Suppressor macrophage treated with lipopolysaccharide for 1 hour (primary cell): ENCODE measurements around the gene SLC19A1.

ENCODE experiments used
- DNase-seq, 3 donors: peaks; one replicate each; pipeline ENCODE4 v3.0.0-alpha.2; 2020 to 2022

The SLC19A1 gene

DNA sequence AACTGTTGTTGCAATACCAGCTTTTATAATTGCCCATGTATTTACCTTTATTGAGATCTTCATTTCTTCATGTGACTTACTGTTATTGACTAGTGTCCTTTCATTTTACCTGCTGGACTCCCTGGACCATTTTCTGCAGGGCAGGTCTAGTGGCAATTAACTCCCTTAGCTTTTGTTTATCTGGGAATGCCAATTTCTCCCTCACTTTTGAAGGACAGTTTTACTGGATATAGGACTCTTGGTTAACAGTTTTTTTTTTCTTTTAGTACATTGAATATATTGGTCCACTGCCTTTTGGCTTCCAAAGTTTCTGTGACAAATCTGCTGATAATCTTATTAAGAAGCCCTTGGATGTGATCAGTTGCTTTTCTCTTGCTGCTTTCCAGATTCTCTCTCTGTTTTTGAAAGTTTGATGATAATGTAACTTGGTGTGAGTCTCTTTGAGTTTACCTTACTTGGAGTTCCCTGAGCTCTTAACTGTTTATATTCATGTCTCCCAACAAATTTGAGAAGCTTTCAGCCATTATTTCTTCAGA, 80.4 kb downstream of the SLC19A1 start:
- no peak for DNase-seq

DNA sequence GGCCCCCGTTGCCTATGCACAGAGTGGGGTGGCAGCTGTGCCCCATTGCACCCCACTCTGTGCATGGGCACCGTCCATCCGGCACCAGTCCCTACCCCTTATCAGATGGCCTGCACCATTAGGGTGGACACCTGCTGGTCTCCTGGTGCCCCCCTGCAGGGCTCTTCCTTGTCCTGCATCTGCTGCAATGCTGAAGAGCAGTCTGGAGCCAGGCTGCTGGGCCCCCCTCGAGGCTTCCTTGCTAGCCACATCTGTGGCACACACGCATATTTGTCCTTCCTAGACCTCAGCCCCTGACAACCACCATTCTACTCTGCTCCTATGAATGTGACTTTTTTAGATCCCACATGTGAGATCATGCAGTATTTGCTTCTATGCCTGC, 80.9 kb downstream of the SLC19A1 start:
- DNase-seq, result no peak

- DNase-seq, result no peak
Measured at GRCh38 chr21:45460611-45461368, 81.5 kb downstream of the SLC19A1 start.

DNA sequence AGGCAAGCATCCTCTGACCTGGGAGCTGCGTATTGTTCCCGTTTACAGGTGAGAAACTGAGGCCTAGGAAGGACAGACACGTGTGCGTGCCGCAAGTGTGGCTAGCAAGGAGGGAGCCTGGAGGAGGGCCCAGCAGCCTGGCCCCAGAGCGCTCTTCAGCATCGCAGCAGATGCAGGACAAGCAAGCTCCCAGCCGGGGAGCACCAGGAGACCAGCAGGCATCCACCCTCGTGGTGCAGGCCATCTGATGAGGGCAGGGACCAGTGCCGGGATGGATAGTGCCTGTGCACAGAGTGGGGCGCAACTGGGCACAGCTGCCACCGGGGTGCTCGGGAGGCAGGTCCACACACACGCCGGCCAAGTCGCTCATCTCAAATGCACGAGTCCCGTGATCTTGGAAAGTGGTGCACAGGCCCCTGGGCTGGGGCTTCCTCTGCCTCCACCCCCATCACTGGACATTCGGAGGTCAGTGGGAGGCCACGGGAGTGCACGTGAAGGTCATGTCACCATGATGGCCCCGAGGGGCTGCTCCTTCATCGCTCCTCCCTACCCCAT, 82.2 kb downstream of the SLC19A1 start:
- DNase-seq, result no peak

- no peak for DNase-seq
Measured at GRCh38 chr21:45459171-45460010, 82.8 kb downstream of the SLC19A1 start.

GRCh38 chr21:45458281-45459170, 83.7 kb downstream of the SLC19A1 start:
- DNase-seq, result no peak

- DNase-seq, result no peak
Measured at GRCh38 chr21:45457832-45458172, 84.4 kb downstream of the SLC19A1 start.

GRCh38 chr21:45457161-45457831, 84.9 kb downstream of the SLC19A1 start:
- DNase-seq, result no peak

DNA sequence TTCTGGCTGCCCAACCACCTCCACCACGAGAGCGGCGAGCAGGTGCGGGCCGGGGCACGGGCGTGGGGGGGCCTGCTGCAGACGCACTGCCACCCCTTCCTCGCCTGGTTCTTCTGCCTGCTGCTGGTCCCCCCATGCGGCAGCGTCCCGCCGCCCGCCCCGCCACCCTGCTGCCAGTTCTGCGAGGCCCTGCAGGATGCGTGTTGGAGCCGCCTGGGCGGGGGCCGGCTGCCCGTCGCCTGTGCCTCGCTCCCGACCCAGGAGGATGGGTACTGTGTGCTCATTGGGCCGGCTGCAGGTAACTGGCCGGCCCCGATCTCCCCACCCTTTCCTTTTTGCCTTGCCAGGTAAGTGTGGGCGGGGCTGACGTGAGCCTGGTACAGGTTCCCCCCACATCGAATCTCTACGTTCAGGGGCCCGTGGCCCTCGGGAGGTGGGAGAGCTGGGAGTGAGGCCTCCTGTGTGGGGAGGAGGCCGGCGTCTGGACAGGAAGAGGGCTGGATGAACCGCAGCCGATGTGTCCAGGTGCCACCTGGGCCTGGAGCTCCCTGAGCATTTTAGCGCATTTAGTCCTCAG, 85.6 kb downstream of the SLC19A1 start:
- DNase-seq, result no peak

GRCh38 chr21:45455674-45456583, 86.3 kb downstream of the SLC19A1 start:
- no peak for DNase-seq

DNA sequence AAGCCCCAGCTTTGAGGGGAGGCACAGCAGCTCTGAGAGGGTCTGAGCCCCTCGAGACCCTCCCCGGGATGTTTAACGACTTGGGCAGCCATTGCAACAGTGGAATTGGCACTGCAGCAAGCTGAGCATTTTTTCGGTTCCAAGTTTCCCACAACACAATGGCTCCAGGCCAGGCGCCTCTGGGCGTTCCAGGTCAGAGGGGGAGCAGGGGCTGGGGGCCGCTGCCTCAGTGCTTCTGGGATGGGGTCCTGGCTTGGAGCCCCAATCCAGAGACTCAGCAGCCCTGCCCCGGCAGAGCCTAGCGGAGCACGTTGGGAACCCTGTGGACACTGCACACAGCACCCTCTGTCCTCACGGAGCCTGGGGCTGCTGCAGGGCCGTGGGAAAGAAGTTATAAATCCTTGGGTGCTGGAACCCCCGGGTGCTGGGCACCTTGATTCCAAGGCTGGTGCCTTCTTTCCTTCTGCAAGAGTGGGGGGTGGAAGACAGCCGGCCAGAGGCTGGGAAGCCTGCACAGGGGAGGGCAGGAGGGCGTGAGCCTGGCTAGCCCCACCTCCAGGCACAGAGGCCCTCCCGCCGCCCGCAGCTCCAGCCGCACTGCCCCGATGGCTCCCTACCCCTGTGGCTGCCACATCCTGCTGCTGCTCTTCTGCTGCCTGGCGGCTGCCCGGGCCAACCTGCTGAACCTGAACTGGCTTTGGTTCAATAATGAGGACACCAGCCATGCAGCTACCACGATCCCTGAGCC, 87.1 kb downstream of the SLC19A1 start:
- no peak for DNase-seq

- DNase-seq, result no peak
Measured at GRCh38 chr21:45454060-45454925, 87.9 kb downstream of the SLC19A1 start.

GRCh38 chr21:45453308-45453950, 88.8 kb downstream of the SLC19A1 start:
- DNase-seq, result no peak

DNA sequence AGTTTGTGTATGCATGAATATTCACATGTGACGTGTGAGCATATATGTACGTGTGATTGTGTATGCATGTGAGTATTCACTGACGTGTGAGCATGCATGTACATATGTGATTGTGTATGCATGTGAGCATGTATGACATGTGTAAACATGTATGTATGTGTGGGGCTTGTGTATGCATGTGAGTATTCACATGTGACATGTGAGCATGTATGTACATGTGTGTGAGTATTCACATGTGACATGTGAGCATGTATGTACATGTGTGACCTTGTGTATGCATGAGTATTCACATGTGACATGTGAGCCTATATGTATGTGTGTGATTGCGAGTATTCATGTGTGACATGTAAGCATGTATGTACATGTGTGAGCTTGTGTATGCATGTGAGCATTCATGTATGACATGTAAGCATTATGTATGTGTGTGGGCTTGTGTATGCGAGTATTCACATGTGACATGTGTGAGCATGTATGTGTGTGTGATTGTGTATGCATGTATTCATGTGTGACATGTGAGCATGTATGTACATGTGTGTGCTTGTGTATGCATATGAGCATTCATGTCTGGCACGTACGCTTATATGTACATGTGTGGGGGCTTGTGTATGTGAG, 89.4 kb downstream of the SLC19A1 start:
- DNase-seq, result no peak

DNA sequence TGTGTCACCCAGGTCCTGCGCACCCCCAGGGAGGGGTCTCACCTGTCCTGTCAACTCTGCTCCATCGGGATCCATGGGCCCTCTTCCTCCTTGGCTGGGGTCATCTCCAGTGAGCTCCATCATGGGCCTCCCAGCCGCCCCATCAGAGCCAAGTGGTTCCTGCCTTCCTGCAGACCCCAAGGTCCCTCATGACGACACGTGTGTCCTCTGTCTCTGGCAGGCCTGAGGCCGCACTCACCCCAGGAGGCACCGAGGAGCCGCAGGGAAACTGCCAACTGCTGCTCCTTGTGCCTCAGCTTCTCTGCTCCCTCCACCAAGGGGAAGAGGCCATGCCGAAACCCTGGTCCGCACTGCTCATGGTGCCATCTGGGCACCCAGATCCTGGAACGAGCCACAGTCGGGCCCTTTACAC, 90.5 kb downstream of the SLC19A1 start:
- DNase-seq, result no peak

- DNase-seq, result no peak
Measured at GRCh38 chr21:45451091-45451740, 91.0 kb downstream of the SLC19A1 start.

GRCh38 chr21:45450423-45451090, 91.7 kb downstream of the SLC19A1 start:
- no peak for DNase-seq
